Measurements from ENCODE around the gene GLS.

DNA sequence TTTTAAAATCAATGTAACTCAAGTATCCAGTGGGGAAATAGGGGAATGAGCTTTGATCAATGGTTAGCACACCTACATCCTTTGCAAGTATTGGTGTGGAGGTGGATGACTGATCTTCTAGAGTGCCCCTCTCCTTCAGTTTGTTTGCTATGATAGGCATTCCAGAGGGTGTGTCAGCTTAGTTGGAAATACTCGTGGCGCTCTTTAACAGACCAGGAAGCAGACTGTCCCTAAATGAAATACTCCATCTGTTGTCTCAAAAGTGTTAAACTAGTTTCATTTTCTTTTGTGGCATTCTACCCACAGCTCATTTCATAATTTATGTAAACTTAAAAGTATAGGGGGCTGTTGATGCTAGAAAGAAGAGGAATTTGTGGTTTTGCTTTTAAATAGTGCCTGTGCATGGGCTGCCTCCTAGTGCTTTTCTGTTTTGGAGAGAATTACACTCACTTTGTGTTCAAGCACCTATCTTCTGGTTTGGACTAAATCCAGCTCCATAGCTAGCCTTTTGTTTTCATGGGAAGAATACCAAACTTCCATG lies 67.2 kb downstream of the GLS start:
- TF ChIP-seq, protein P1, sequence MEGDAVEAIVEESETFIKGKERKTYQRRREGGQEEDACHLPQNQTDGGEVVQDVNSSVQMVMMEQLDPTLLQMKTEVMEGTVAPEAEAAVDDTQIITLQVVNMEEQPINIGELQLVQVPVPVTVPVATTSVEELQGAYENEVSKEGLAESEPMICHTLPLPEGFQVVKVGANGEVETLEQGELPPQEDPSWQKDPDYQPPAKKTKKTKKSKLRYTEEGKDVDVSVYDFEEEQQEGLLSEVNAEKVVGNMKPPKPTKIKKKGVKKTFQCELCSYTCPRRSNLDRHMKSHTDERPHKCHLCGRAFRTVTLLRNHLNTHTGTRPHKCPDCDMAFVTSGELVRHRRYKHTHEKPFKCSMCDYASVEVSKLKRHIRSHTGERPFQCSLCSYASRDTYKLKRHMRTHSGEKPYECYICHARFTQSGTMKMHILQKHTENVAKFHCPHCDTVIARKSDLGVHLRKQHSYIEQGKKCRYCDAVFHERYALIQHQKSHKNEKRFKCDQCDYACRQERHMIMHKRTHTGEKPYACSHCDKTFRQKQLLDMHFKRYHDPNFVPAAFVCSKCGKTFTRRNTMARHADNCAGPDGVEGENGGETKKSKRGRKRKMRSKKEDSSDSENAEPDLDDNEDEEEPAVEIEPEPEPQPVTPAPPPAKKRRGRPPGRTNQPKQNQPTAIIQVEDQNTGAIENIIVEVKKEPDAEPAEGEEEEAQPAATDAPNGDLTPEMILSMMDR (IDR thresholded peaks at IDR 0.05; ENCODE audit: insufficient read depth, low read length), result no peak
- TF ChIP-seq POLR2AphosphoS5 (IDR thresholded peaks at IDR 0.05; ENCODE audit: low read depth) (no peak), GABPA (IDR thresholded peaks at IDR 0.05; ENCODE audit: low read depth) (no peak)
